MCF 10A (cell line): ENCODE results near the gene MPP2. TPM values are rescaled to one million over a fixed set of nuclear protein-coding genes. Genes with fewer than 3 reads are reported as not detected.

Experiments
- BruUV-seq: library from RNA; stranded (reverse); fragments of 400-500 nt; replicated peaks from 2 replicates; lab custom pipeline; 2021; lab: Mats Ljungman, UMichigan
- CTCF ChIA-PET: fragments of 300-600 bp; sonication (Branson Sonifier 250); formaldehyde crosslinking; extraction: SDS; loops from one replicate; lab custom pipeline; 2021; ENCODE audit warnings: antibody characterized with exemption, inconsistent platforms; lab: Yijun Ruan, JAX
- POLR2A ChIA-PET: fragments of 300-600, 350-650 bp; sonication (Branson Sonifier 250); formaldehyde crosslinking; extraction: SDS; loops from one replicate; lab custom pipeline; 2020; ENCODE audit warnings: antibody characterized with exemption, inconsistent platforms; lab: Yijun Ruan, JAX
- DNase-seq: peaks from one replicate; pipeline ENCODE4 v3.0.0-alpha.2; 2018; ENCODE audit not compliant: unreplicated experiment
- H3K27ac Mint-ChIP-seq: one replicate; pipeline ENCODE4 v1.8.0; 2022; ENCODE audit warnings: mild to moderate bottlenecking, low read depth, mixed read lengths; ENCODE audit not compliant: unreplicated experiment
- H3K27me3 Mint-ChIP-seq: one replicate; pipeline ENCODE4 v1.8.0; 2022; ENCODE audit warnings: mixed read lengths; ENCODE audit not compliant: insufficient read depth, unreplicated experiment
- H3K36me3 Mint-ChIP-seq: one replicate; pipeline ENCODE4 v1.8.0; 2022; ENCODE audit warnings: mild to moderate bottlenecking, moderate library complexity, mixed read lengths; ENCODE audit not compliant: insufficient read depth, unreplicated experiment
- H3K4me1 Mint-ChIP-seq: one replicate; pipeline ENCODE4 v1.8.0; 2022; ENCODE audit warnings: mixed read lengths; ENCODE audit not compliant: insufficient read depth, unreplicated experiment
- H3K4me3 Mint-ChIP-seq: one replicate; pipeline ENCODE4 v1.8.0; 2022; ENCODE audit warnings: mild to moderate bottlenecking, moderate library complexity, mixed read lengths; ENCODE audit not compliant: unreplicated experiment
- H3K9me3 Mint-ChIP-seq: one replicate; pipeline ENCODE4 v1.8.0; 2022; ENCODE audit warnings: mixed read lengths; ENCODE audit not compliant: unreplicated experiment
- intact Hi-C: fragments of 100-400 bp; cut with micrococcal nuclease; formaldehyde crosslinking; loops from 2 replicates; pipeline ENCODE4 v1.14.1; 2022
- total RNA-seq: library from RNA; stranded (reverse); gene quantifications from 2 replicates; pipeline ENCODE4 v1.2.3, GENCODE V29; 2022
- TF ChIP-seq, protein P1 (sequence below): fragments of 200-600 bp; IDR thresholded peaks from one replicate; pipeline ENCODE4 v1.8.0; 2022; ENCODE audit warnings: antibody characterized with exemption, mild to moderate bottlenecking; ENCODE audit not compliant: unreplicated experiment

Gene MPP2
- total RNA-seq, 1 experiment from 2014 or later, result not detected

- intact Hi-C loops, result no loop called here
- no TSS peak for BruUV-seq
- H3K27me3 Mint-ChIP-seq, result peaks cover 21% of the 10 kb centered on the region
- ChIA-PET CTCF (interaction anchor here (0.5 to 1.0 kb wide), 4 partner anchors 26 to 62 kb away, joined by 3 read pairs; no protein-coding TSS in a partner anchor), POLR2A (interaction anchor here (0.7 kb wide), 1 partner anchor 135 kb away, joined by 4 read pairs; no protein-coding TSS in a partner anchor)
- H3K27ac Mint-ChIP-seq, result no peak overlapping the region
- no peaks in the 10 kb centered on the region for H3K36me3 Mint-ChIP-seq
- H3K4me1 Mint-ChIP-seq, result peaks cover 6% of the 10 kb centered on the region
- H3K9me3 Mint-ChIP-seq, result no peaks in the 10 kb centered on the region
- no peak for DNase-seq
- TF ChIP-seq, protein P1, sequence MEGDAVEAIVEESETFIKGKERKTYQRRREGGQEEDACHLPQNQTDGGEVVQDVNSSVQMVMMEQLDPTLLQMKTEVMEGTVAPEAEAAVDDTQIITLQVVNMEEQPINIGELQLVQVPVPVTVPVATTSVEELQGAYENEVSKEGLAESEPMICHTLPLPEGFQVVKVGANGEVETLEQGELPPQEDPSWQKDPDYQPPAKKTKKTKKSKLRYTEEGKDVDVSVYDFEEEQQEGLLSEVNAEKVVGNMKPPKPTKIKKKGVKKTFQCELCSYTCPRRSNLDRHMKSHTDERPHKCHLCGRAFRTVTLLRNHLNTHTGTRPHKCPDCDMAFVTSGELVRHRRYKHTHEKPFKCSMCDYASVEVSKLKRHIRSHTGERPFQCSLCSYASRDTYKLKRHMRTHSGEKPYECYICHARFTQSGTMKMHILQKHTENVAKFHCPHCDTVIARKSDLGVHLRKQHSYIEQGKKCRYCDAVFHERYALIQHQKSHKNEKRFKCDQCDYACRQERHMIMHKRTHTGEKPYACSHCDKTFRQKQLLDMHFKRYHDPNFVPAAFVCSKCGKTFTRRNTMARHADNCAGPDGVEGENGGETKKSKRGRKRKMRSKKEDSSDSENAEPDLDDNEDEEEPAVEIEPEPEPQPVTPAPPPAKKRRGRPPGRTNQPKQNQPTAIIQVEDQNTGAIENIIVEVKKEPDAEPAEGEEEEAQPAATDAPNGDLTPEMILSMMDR, result no peak
- no peak overlapping the region for H3K4me3 Mint-ChIP-seq
Measured at GRCh38 chr17:43936434-43936833, 29.1 kb upstream of the MPP2 start.

DNA sequence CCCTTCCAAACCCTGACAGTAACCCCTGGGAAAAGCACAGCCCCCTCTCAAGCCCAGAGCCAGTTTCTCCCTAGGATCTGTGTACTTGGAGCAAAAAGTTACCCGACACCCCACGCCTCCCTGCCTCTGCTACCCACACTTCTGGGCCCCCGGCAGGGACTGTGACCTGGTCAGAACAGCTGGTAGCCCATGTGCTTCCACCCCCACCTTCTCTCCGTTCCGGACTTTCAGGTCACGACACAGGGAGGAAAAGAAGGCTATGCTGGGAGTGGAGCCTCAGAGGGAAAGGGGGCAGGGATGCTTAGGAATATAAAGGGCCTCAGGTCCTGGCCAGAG is 28.6 kb upstream of the MPP2 start:
- H3K27ac Mint-ChIP-seq, result no peak overlapping the region
- peaks cover 21% of the 10 kb centered on the region for H3K27me3 Mint-ChIP-seq
- H3K4me3 Mint-ChIP-seq, result no peak overlapping the region
- H3K4me1 Mint-ChIP-seq, result peaks cover 6% of the 10 kb centered on the region
- ChIA-PET CTCF (interaction anchor here (0.5 to 1.0 kb wide), 3 partner anchors 26 to 63 kb away, joined by 3 read pairs; no protein-coding TSS in a partner anchor), POLR2A (no interaction called here)
- intact Hi-C loops, result no loop called here
- no peaks in the 10 kb centered on the region for H3K9me3 Mint-ChIP-seq
- H3K36me3 Mint-ChIP-seq, result no peaks in the 10 kb centered on the region
- TF ChIP-seq, protein P1, result no peak
- BruUV-seq, result no TSS peak
- DNase-seq, result no peak

GRCh38 chr17:43935204-43935925 is 28.0 kb upstream of the MPP2 start:
- CTCF ChIA-PET, result interaction anchor here (0.9 to 1.0 kb wide), 2 partner anchors 25 to 30 kb away, joined by 3 read pairs; no protein-coding TSS in a partner anchor
- TF ChIP-seq, protein P1, result no peak
- Mint-ChIP-seq H3K27ac (no peak overlapping the region), H3K4me3 (no peak overlapping the region), H3K9me3 (no peaks in the 10 kb centered on the region), H3K36me3 (no peaks in the 10 kb centered on the region), H3K4me1 (peaks cover 6% of the 10 kb centered on the region), H3K27me3 (peaks cover 21% of the 10 kb centered on the region)
- no TSS peak for BruUV-seq
- intact Hi-C loops, result no loop called here
- no peak for DNase-seq
- POLR2A ChIA-PET, result no interaction called here

DNA sequence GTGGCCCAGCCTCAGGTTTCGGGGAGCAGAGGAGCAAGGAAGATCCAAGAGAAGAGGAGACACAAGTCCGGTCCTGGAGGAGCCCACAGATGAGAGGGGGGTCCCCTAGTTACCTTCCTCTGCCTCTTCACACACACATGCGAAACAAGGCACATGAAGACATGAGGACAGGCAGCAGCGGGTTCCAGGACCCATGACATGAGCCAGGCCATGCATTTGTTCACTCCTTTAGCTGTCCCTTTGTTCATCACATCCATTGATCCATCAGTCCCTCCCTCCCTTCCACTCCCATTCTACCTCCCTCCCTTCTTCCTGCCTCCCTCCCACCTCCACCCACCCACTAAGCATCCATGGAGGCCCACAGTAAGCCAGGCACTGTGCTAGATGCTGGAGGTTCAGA is 25.6 kb upstream of the MPP2 start:
- DNase-seq, result no peak
- no TSS peak for BruUV-seq
- Mint-ChIP-seq H3K27me3 (peaks cover 31% of the 10 kb centered on the region), H3K4me1 (peaks cover 6% of the 10 kb centered on the region), H3K9me3 (no peaks in the 10 kb centered on the region), H3K4me3 (no peak overlapping the region), H3K36me3 (no peaks in the 10 kb centered on the region), H3K27ac (no peak overlapping the region)
- POLR2A ChIA-PET, result no interaction called here
- intact Hi-C loops, result no loop called here
- CTCF ChIA-PET, result interaction anchor here (1.8 kb wide), 1 partner anchor 11 kb away, joined by 6 read pairs; no protein-coding TSS in a partner anchor
- TF ChIP-seq, protein P1, result no peak
